Sigmoid colon (tissue), 7 donors: ENCODE results near the gene USP24. TPM values are rescaled to one million over a fixed set of nuclear protein-coding genes. Genes with fewer than 3 reads are reported as not detected.
"Not testable (repeated sequence)": the region's sequence is repeated elsewhere in the genome, so short reads cannot be mapped to it uniquely, and the experiment has no call there.

Experiments
- DNase-seq: peaks from one replicate; pipeline ENCODE4 v3.0.0-alpha.2; 2019
- H3K27ac ChIP-seq, 4 donors: fragments of 200-600 bp; sonication (generic); one replicate each; pipeline ENCODE4 v1.5.1; 2016 to 2019; ENCODE audit warnings: mild to moderate bottlenecking in 1 of 4
- H3K27me3 ChIP-seq, 3 donors: fragments of 200-600 bp; sonication (generic); one replicate each; pipeline ENCODE4 v1.5.1; 2019; ENCODE audit warnings: mild to moderate bottlenecking in 1 of 3
- H3K36me3 ChIP-seq, 4 donors: fragments of 200-600 bp; sonication (generic); one replicate each; pipeline ENCODE4 v1.5.1; 2016 to 2019
- H3K4me1 ChIP-seq, 4 donors: fragments of 200-600 bp; sonication (generic); one replicate each; pipeline ENCODE4 v1.5.1; 2017 to 2019
- H3K4me3 ChIP-seq, 4 donors: fragments of 200-600 bp; sonication (generic); one replicate each; pipeline ENCODE4 v1.5.1; 2017 to 2019; ENCODE audit warnings: mild to moderate bottlenecking in 2 of 4, moderate library complexity in 1 of 4
- H3K9me3 ChIP-seq, 4 donors: fragments of 200-600 bp in 3 of 4; sonication (generic) in 3 of 4; one replicate each; pipeline versions ENCODE4 v1.5.1 to v1.6.1; 2013 to 2019
- EP300 ChIP-seq, 4 donors: sonication (generic); formaldehyde crosslinking; IDR thresholded peaks; one replicate each; pipeline ENCODE4 v1.6.1; 2017; ENCODE audit warnings: antibody characterized with exemption in 4 of 4
- POLR2A ChIP-seq, 2 donors: fragments of 450-650 bp; IDR thresholded peaks; one replicate each; pipeline ENCODE4 v1.6.1; 2016; ENCODE audit warnings: antibody characterized with exemption in 2 of 2, mild to moderate bottlenecking in 2 of 2, moderate library complexity in 2 of 2
- POLR2AphosphoS5 ChIP-seq, 4 donors: sonication (generic); formaldehyde crosslinking; IDR thresholded peaks; one replicate each; pipeline ENCODE4 v1.6.1; 2017; ENCODE audit warnings: antibody characterized with exemption in 4 of 4
- WGBS, 2 donors: extraction: QIAGEN DNeasy Blood & Tissue Kit; methylation state at CpG; one replicate each; pipeline ENCODE4 v1.1.7; 2013; 5-methylcytosine and 5-hydroxymethylcytosine counted together
- intact Hi-C: fragments of 100-400 bp; cut with DNase I; formaldehyde crosslinking; loops from one replicate; pipeline ENCODE4 v1.15.1; 2023
- polyA plus RNA-seq, 3 donors: library from polyadenylated mRNA; stranded (reverse); fragments of 200-250 nt; gene quantifications; one replicate each; pipeline ENCODE4 v1.2.3, GENCODE V29; 2013
- total RNA-seq, 4 donors: library from RNA; depleted of rRNA; stranded (reverse); fragments of >200 nt; gene quantifications; one replicate each; pipeline ENCODE4 v1.1.0, GENCODE V29; 2016
- TF ChIP-seq, protein P1 (sequence below), 4 experiments: fragments of 450-650 bp in 3 of 4; fragments of 200-600 bp in 1 of 4; IDR thresholded peaks; one replicate each; pipeline ENCODE4 v1.5.1; 2016 to 2019; ENCODE audit warnings: antibody characterized with exemption in 4 of 4, mild to moderate bottlenecking in 3 of 4, moderate library complexity in 2 of 4
- donor health status: healthy with polysubstance abuse.
- donor health status: Bipolar disorder and iron deficiency.
- donor health status: healthy.

The USP24 gene
- total and polyA plus RNA-seq, 7 donors = 3.6 to 66.2 (median 46.4) TPM

DNA sequence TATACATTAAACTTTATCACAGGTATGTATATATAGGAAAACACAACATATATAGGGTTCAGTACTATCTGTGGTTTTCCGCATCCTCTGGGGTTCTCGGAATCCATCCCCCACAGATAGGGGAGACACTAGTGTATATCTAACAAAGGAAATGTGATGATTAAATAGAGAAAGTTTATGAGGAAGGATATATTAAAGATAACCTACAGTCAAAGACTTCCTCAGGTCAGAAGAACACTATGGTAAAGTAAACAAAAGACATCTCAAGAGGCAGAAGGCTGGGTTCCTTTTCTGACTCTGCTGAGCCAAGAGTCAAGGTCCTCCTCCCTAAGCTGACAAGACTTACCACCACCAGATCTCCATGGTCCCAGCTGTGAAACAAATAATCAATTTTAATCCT lies 12.1 kb downstream of the USP24 start:
- WGBS, 2 donors = 83 to 91% methylated on average over 2 of the region's 2 CpGs
- Histone ChIP-seq H3K27ac (no peak overlapping the region), H3K4me3 (no peak overlapping the region), H3K36me3 (no peaks in the 10 kb centered on the region), H3K4me1 (peaks cover 0 to 64% (median 38%) of the 10 kb centered on the region in 4 donors), H3K9me3 (no peaks in the 10 kb centered on the region), H3K27me3 (no peaks in the 10 kb centered on the region)
- intact Hi-C loops = no loop called here
- DNase-seq = no peak
- TF ChIP-seq POLR2AphosphoS5 (IDR thresholded peaks at IDR 0.05) = no peak
- TF ChIP-seq, protein P1, sequence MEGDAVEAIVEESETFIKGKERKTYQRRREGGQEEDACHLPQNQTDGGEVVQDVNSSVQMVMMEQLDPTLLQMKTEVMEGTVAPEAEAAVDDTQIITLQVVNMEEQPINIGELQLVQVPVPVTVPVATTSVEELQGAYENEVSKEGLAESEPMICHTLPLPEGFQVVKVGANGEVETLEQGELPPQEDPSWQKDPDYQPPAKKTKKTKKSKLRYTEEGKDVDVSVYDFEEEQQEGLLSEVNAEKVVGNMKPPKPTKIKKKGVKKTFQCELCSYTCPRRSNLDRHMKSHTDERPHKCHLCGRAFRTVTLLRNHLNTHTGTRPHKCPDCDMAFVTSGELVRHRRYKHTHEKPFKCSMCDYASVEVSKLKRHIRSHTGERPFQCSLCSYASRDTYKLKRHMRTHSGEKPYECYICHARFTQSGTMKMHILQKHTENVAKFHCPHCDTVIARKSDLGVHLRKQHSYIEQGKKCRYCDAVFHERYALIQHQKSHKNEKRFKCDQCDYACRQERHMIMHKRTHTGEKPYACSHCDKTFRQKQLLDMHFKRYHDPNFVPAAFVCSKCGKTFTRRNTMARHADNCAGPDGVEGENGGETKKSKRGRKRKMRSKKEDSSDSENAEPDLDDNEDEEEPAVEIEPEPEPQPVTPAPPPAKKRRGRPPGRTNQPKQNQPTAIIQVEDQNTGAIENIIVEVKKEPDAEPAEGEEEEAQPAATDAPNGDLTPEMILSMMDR (IDR thresholded peaks at IDR 0.05) = no peak
- TF ChIP-seq POLR2A (IDR thresholded peaks at IDR 0.05) = no peak
- TF ChIP-seq EP300 (IDR thresholded peaks at IDR 0.05) = no peak

- DNase-seq = no peak
- Histone ChIP-seq H3K4me3 (no peak overlapping the region), H3K27ac (no peak overlapping the region), H3K27me3 (no peaks in the 10 kb centered on the region), H3K4me1 (peaks cover 0 to 62% (median 42%) of the 10 kb centered on the region in 4 donors), H3K9me3 (no peaks in the 10 kb centered on the region), H3K36me3 (no peaks in the 10 kb centered on the region)
- intact Hi-C loops = no loop called here
- TF ChIP-seq POLR2A (IDR thresholded peaks at IDR 0.05) (no peak), EP300 (IDR thresholded peaks at IDR 0.05) (no peak), POLR2AphosphoS5 (IDR thresholded peaks at IDR 0.05) (no peak)
- TF ChIP-seq, protein P1 (IDR thresholded peaks at IDR 0.05) = no peak
- WGBS, 2 donors = 59 to 79% methylated on average over 2 of the region's 2 CpGs
Observed at GRCh38 chr1:55200667-55201066, 14.5 kb downstream of the USP24 start.

- H3K27me3 ChIP-seq, DNase-seq, H3K36me3 ChIP-seq, H3K4me3 ChIP-seq, H3K9me3 ChIP-seq, H3K27ac ChIP-seq, intact Hi-C loops: not testable (repeated sequence)
- peaks cover 0 to 63% (median 38%) of the 10 kb centered on the region in 4 donors for H3K4me1 ChIP-seq
- 88 to 95% methylated on average over 9 of the region's 9 CpGs for WGBS, 2 donors
Observed at GRCh38 chr1:55199735-55200134, 15.4 kb downstream of the USP24 start.

DNA sequence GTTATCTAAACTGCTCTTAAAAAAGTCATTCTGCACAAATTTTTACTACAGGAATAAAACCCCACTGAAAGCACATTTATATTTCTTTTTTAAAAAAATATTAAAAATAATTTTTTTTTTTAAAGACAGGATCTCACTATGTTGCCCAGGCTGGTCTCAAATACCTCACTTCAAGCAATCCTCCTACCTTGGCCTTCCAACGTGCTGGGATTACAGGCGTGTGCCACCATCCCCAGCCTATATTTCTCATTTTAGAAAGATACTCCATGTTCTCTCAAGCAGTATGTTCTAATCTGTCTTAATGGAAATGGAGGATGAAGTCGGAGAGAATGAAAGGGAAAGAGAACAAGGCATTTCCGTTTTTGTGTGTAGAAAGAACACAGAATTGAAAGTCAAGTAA lies 17.1 kb downstream of the USP24 start:
- WGBS, 2 donors = 92 to 94% methylated on average over 4 of the region's 4 CpGs
- intact Hi-C loops = no loop called here
- no peak overlapping the region for H3K27ac ChIP-seq
- H3K36me3 ChIP-seq = no peaks in the 10 kb centered on the region
- no peaks in the 10 kb centered on the region for H3K9me3 ChIP-seq
- TF ChIP-seq, protein P1 (IDR thresholded peaks at IDR 0.05) = no peak
- TF ChIP-seq EP300 (IDR thresholded peaks at IDR 0.05) (no peak), POLR2A (IDR thresholded peaks at IDR 0.05) (no peak)
- no peak overlapping the region for H3K4me3 ChIP-seq
- no peaks in the 10 kb centered on the region for H3K27me3 ChIP-seq
- H3K4me1 ChIP-seq = peaks cover 0 to 60% (median 30%) of the 10 kb centered on the region in 4 donors
- no peak for DNase-seq

DNA sequence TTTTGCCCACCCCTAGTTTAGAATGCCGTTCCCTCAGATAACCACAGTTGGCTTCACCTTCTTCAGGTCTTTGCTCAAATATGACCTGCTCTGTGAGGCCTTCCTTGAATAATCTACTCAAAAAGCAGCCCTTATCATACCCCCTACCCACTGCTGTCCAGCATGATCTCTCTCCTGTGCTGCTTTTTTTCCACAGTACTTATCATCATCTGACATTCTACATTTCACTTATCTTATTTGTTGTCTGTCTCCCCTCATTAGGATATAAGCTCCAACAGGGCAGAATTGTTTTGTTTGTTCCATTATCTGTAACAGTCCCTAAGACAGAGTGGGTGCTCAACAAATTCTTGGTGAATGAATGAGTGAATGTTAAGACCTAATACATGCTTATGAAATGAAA lies 18.1 kb downstream of the USP24 start:
- intact Hi-C loops = no loop called here
- Histone ChIP-seq H3K9me3 (no peaks in the 10 kb centered on the region), H3K27ac (peak overlapping the region in 2 of 4 donors; percentile 19 to 30), H3K27me3 (no peaks in the 10 kb centered on the region), H3K4me3 (no peak overlapping the region), H3K36me3 (no peaks in the 10 kb centered on the region), H3K4me1 (peaks cover 0 to 57% (median 29%) of the 10 kb centered on the region in 4 donors)
- 86 to 92% methylated on average over 1 of the region's 1 CpG for WGBS, 2 donors
- DNase-seq = no peak
- TF ChIP-seq, protein P1 (IDR thresholded peaks at IDR 0.05) = no peak
- TF ChIP-seq POLR2A (IDR thresholded peaks at IDR 0.05) = no peak
- no peak for TF ChIP-seq POLR2AphosphoS5 (IDR thresholded peaks at IDR 0.05)
- no peak for TF ChIP-seq EP300 (IDR thresholded peaks at IDR 0.05)
